ENCODE measurements around the gene MYL10. TPM values are rescaled to one million over a fixed set of nuclear protein-coding genes. Genes with fewer than 3 reads are reported as not detected.

MYL10 gene
- total RNA-seq, 2 donors from 2014 or later, result not detected

- Histone ChIP-seq H3K9ac (ENCODE audit: low read depth in 2 of 2, low read length in 2 of 2) (no peak overlapping the region), H3K9me3 (no peaks in the 10 kb centered on the region), H3K27me3 (no peaks in the 10 kb centered on the region), H3K4me3 (no peak overlapping the region), H3K36me3 (no peaks in the 10 kb centered on the region), H3K4me1 (no peaks in the 10 kb centered on the region), H3K27ac (no peak overlapping the region)
- no peak for TF ChIP-seq CTCF (IDR thresholded peaks at IDR 0.05)
- no peak for DNase-seq
- intact Hi-C loops (cut with DNase I), result no loop called here
Measured at GRCh38 chr7:101576998-101577397, 52.1 kb downstream of the MYL10 start.

- Histone ChIP-seq H3K4me3 (no peak overlapping the region), H3K9me3 (no peaks in the 10 kb centered on the region), H3K36me3 (no peaks in the 10 kb centered on the region), H3K27ac (no peak overlapping the region), H3K4me1 (no peaks in the 10 kb centered on the region), H3K9ac (ENCODE audit: low read depth in 2 of 2, low read length in 2 of 2) (no peak overlapping the region), H3K27me3 (no peaks in the 10 kb centered on the region)
- TF ChIP-seq CTCF (IDR thresholded peaks at IDR 0.05), result no peak
- DNase-seq, result no peak
- intact Hi-C loops (cut with DNase I), result no loop called here
Measured at GRCh38 chr7:101575721-101576120, 53.4 kb downstream of the MYL10 start.

GRCh38 chr7:101575168-101575567 is 53.9 kb downstream of the MYL10 start:
- H3K4me3 ChIP-seq, result no peak overlapping the region
- H3K27ac ChIP-seq, result no peak overlapping the region

GRCh38 chr7:101572156-101572555 is 56.9 kb downstream of the MYL10 start:
- Histone ChIP-seq H3K9me3 (no peaks in the 10 kb centered on the region), H3K4me3 (no peak overlapping the region), H3K9ac (ENCODE audit: low read depth in 2 of 2, low read length in 2 of 2) (no peak overlapping the region), H3K4me1 (no peaks in the 10 kb centered on the region), H3K36me3 (no peaks in the 10 kb centered on the region), H3K27ac (no peak overlapping the region), H3K27me3 (no peaks in the 10 kb centered on the region)
- intact Hi-C loops (cut with DNase I), result no loop called here
- no peak for DNase-seq
- no peak for TF ChIP-seq CTCF (IDR thresholded peaks at IDR 0.05)

More at GRCh38 chr7:101575168-101575567, 53.9 kb downstream of the MYL10 start:
- no peak for DNase-seq
- intact Hi-C loops (cut with DNase I), result no loop called here
- Histone ChIP-seq H3K9ac (ENCODE audit: low read depth in 2 of 2, low read length in 2 of 2) (no peak overlapping the region), H3K27me3 (no peaks in the 10 kb centered on the region), H3K4me1 (no peaks in the 10 kb centered on the region), H3K36me3 (no peaks in the 10 kb centered on the region), H3K9me3 (no peaks in the 10 kb centered on the region)
- TF ChIP-seq CTCF (IDR thresholded peaks at IDR 0.05), result no peak

GRCh38 chr7:101567230-101567629 is 61.9 kb downstream of the MYL10 start:
- H3K27me3 ChIP-seq, result no peaks in the 10 kb centered on the region
- no peak for DNase-seq
- no peak overlapping the region for H3K9ac ChIP-seq (ENCODE audit: low read depth in 2 of 2, low read length in 2 of 2)
- H3K4me3 ChIP-seq, result no peak overlapping the region
- no peak for TF ChIP-seq CTCF (IDR thresholded peaks at IDR 0.05)
- H3K9me3 ChIP-seq, result no peaks in the 10 kb centered on the region
- H3K36me3 ChIP-seq, result no peaks in the 10 kb centered on the region
- H3K4me1 ChIP-seq, result no peaks in the 10 kb centered on the region
- no peak overlapping the region for H3K27ac ChIP-seq
- intact Hi-C loops (cut with DNase I), result no loop called here
